ENCODE data around the gene MND1.

GRCh38 chr4:153346031-153346430 is 1.5 kb downstream of the MND1 start:
- TF ChIP-seq, protein P1, sequence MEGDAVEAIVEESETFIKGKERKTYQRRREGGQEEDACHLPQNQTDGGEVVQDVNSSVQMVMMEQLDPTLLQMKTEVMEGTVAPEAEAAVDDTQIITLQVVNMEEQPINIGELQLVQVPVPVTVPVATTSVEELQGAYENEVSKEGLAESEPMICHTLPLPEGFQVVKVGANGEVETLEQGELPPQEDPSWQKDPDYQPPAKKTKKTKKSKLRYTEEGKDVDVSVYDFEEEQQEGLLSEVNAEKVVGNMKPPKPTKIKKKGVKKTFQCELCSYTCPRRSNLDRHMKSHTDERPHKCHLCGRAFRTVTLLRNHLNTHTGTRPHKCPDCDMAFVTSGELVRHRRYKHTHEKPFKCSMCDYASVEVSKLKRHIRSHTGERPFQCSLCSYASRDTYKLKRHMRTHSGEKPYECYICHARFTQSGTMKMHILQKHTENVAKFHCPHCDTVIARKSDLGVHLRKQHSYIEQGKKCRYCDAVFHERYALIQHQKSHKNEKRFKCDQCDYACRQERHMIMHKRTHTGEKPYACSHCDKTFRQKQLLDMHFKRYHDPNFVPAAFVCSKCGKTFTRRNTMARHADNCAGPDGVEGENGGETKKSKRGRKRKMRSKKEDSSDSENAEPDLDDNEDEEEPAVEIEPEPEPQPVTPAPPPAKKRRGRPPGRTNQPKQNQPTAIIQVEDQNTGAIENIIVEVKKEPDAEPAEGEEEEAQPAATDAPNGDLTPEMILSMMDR (IDR thresholded peaks at IDR 0.05; ENCODE audit: low read length), result no peak
- no peak for TF ChIP-seq EZH2 (IDR thresholded peaks at IDR 0.05; ENCODE audit: borderline replicate concordance, low read length)
